HG03060 (cell line): Measurements from ENCODE around the gene DESI1.
"Not testable (repeated sequence)": the region's sequence is repeated elsewhere in the genome, so short reads cannot be mapped to it uniquely, and the experiment has no call there.

ENCODE experiments used
- ATAC-seq: cut with Tn5 transposase; IDR thresholded peaks from one replicate; pipeline ENCODE4 v1.9.1; 2021; ENCODE audit warnings: low read depth, moderate number of reproducible peaks; ENCODE audit not compliant: unreplicated experiment

The DESI1 gene

GRCh38 chr22:41620589-41621098 lies at the start of gene DESI1:
DESI1 (minus strand) TSS chr22:41621043; CDS start chr22:41620839, 204 bp downstream.
- ATAC-seq: peak; percentile 4

GRCh38 chr22:41668971-41669911 lies 48.4 kb upstream of the DESI1 start:
- ATAC-seq: no peak

- no peak for ATAC-seq
Observed at GRCh38 chr22:41664951-41665350, 44.1 kb upstream of the DESI1 start.

DNA sequence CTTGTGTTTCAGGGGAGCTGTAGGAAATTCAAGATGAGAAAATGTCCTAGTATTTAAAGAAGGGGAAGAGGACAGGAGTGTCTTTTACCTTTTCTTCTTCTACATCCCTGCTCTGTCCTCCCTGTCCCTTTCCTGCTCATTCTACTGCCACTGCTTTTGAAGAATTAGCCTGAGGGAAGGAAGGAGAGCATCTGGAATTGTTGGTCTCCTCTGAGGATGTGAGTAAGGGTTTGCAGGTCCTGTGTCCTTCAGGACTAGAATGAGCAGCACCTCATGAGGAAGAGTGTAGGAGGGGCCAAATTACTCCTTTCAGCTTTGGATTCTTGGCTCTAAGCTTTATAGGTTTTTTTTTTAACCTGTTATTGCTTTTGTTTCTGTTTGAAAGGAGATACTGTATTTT lies 43.6 kb upstream of the DESI1 start:
- ATAC-seq: no peak

GRCh38 chr22:41663594-41663993 lies 42.8 kb upstream of the DESI1 start:
- ATAC-seq: not testable (repeated sequence)

DNA sequence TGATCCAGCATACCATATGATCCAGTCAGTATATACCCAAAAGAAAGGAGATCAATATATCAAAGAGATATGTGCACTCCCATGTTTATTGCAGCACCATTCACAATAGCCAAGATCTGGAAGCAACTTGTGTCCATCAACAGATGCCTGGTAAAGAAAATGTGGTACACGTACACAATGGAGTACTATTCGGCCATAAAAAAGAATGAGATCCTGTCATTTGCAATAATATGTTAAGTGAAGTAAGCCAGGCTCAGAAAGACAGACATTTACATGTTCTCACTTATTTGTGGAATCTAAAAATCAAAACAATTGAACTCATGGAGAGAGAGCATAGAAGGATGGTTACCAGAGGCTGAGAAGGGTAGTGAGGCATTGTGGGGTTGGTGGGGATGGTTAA lies 40.9 kb upstream of the DESI1 start:
- ATAC-seq: no peak

- no peak for ATAC-seq
Observed at GRCh38 chr22:41661088-41661487, 40.2 kb upstream of the DESI1 start.

DNA sequence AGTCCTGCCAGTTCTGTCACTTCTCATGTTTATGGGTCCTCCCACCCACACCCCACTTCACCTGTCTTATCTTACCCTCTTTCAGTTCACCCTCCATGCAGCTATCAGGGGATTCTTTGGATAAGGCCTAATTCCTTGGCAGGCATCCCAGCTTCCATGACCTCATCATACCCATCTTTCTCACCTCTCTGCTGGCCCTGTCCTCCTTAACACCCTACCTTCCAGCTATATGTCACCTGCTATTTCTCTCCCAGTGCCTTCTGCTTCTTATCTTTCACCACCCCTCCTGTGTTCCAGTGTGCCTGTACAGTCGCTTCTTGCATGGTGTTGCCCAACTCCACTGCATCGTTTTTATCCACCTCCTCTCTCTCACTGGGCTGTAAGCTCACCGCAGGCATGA lies 39.6 kb upstream of the DESI1 start:
- ATAC-seq: no peak

- no peak for ATAC-seq
Observed at GRCh38 chr22:41659941-41660340, 39.1 kb upstream of the DESI1 start.

GRCh38 chr22:41658869-41659268 lies 38.0 kb upstream of the DESI1 start:
- ATAC-seq: no peak

DNA sequence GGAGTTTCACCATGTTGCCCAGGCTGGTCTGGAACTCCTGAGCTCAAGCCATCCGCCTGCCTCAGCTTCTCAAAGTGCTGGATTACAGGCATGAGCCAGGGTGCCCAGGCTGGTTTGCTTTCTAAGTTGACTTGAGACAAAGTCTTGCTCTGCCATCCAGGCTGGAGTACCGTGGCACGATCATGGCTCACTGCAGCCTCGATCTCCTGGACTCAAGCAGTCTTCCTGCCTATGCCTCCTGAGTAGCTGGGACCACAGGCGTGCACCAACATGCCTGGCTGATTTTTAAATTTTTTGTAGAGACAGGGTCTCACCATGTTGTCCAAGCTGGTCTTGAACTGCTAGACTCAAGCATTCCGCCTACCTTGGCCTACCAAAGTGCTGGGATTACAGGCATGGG lies 36.9 kb upstream of the DESI1 start:
- no peak for ATAC-seq

- no peak for ATAC-seq
Observed at GRCh38 chr22:41656556-41656955, 35.7 kb upstream of the DESI1 start.

DNA sequence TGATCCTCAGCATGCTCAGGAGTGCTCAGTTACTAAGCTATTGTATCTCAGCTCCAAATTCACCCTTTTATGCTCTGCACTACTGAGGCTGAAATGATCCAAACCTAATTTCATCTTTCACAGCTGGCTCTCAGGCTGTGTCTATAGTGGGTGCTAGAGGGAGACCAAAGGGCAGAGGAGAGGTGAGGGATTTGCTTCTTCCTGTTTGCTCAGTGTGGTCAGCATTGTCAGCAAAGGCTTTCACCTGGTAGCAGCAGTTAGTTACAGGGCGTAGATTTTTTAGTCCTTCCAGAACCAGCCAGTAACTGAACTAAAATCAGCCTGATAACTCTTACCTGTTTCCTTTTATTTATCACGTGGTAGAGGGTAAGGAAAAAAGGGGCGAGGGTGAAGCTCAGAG lies 33.5 kb upstream of the DESI1 start:
- ATAC-seq: no peak

- no peak for ATAC-seq
Observed at GRCh38 chr22:41650821-41651220, 30.0 kb upstream of the DESI1 start.

- ATAC-seq: no peak
Observed at GRCh38 chr22:41650229-41650628, 29.4 kb upstream of the DESI1 start.

DNA sequence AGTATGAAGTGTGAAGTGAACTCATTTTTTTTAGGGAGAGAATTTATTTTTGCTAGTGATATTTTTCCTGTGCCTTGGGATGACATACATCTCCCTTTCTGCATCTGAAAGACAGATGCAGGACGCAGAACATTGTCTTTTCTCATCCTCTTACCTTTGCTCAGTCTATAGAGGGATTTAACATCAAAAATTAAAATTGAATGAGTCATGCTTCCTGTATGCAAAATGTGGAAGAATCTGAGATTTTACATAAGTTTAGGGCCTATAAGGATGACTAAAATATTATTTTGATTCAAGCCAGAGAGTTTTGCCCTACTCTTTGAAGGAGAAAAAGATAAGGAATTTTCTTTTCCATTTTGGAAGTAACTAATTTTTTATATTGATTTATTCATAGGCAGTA lies 27.6 kb upstream of the DESI1 start:
- ATAC-seq: no peak

DNA sequence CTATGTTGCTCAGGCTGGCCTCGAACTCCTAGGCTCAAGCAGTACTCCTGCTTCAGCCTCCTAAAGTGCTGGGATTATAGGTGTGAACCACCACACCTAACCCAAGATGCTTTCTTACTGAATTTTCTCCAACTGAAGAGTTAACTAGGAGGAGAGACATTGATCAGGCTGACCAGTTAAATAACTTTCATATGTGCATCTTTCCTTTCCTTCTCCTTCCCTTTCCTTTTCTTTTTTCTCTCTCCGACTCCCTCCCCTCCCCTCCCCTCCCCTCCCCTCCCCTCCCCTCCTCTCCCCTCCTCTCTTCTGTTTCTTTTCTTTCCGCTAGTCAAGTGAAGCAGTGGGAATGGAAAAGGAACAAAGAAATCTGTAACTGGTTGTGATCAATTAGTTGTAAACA lies 26.9 kb upstream of the DESI1 start:
- ATAC-seq: no peak

GRCh38 chr22:41642331-41643110 lies 21.7 kb upstream of the DESI1 start:
- ATAC-seq: no peak

- no peak for ATAC-seq
Observed at GRCh38 chr22:41641854-41642253, 21.0 kb upstream of the DESI1 start.

DNA sequence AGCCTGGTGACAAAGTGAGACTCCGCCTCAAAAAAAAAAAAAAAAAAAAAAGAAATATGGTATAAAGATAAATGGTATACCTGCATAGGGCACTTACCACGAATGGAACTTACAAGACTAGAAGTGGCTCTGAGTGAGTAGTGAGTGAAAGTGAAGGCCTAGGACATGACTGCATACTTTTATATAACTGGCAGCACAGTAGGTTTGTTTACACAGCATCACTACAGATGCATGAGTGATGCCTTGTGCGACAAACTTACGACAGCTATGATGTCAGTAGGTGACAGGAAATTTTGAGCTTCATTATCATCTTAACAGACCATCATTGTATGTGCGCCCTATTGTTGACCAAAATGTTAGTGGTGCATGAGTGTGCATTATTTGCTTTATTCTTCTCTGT lies 17.9 kb upstream of the DESI1 start:
- ATAC-seq: no peak

GRCh38 chr22:41638124-41638523 lies 17.3 kb upstream of the DESI1 start:
- no peak for ATAC-seq
